Measurements from ENCODE around the gene PTPRK. TPM values are rescaled to one million over a fixed set of nuclear protein-coding genes. Genes with fewer than 3 reads are reported as not detected.

PTPRK gene
- total and polyA plus RNA-seq, 10 of the 15 experiments (the other 5 are each of a cell fraction or from before 2014, with no cell fraction given), result 0.23 to 1.9 (median 0.55) TPM

GRCh38 chr6:128124713-128125112, 395.7 kb downstream of the PTPRK start:
- ChIA-PET CTCF (no interaction called here), POLR2A (no interaction called here)
- BruUV-seq (replicated peaks), result no TSS peak

More at GRCh38 chr6:128124713-128125112, 395.7 kb downstream of the PTPRK start:
- H2AFZ ChIP-seq (ENCODE audit: control insufficient read depth, low read depth, low read length), result no peak overlapping the region
- no peaks in the 10 kb centered on the region for H3K36me3 ChIP-seq (ENCODE audit: control insufficient read depth in 2 of 2, insufficient read depth in 2 of 2, low read length in 1 of 2)
- H3K9me3 ChIP-seq (replicated peaks; ENCODE audit: control insufficient read depth, insufficient read depth, low read length), result no peaks in the 10 kb centered on the region
- FAIRE-seq (no peak), DNase-seq (ENCODE audit: low read depth, low spot score) (no peak), ATAC-seq (no peak)
- WGBS (ENCODE audit: insufficient coverage, insufficient replicate concordance, low lambda C conversion rate, missing lambda C conversion rate), result 25% methylated on average over 1 of the region's 1 CpG
- no peak overlapping the region for H3K4me3 ChIP-seq
- RAD21 ChIA-PET (ENCODE audit: unreplicated experiment), result no interaction called here
- TF ChIP-seq ZZZ3 (IDR thresholded peaks at IDR 0.05; ENCODE audit: control insufficient read depth, insufficient read length, low read depth) (no peak), PAX5 (IDR thresholded peaks at IDR 0.05; ENCODE audit: borderline replicate concordance, low read depth, low read length) (no peak), ZNF207 (IDR thresholded peaks at IDR 0.05; ENCODE audit: borderline replicate concordance) (no peak), ZBED1 (IDR thresholded peaks at IDR 0.05; ENCODE audit: borderline replicate concordance) (no peak), ASH2L (IDR thresholded peaks at IDR 0.05; ENCODE audit: borderline replicate concordance, low read depth) (no peak), HCFC1 (IDR thresholded peaks at IDR 0.05; ENCODE audit: low read length) (no peak), E4F1 (IDR thresholded peaks at IDR 0.05; ENCODE audit: borderline replicate concordance, partially characterized antibody) (no peak), POLR2AphosphoS5 (IDR thresholded peaks at IDR 0.05; ENCODE audit: low read length) (no peak), TCF3 (IDR thresholded peaks at IDR 0.05; ENCODE audit: borderline replicate concordance, insufficient read depth, low read depth, low read length) (no peak), MYB (IDR thresholded peaks at IDR 0.05; ENCODE audit: borderline replicate concordance, low read depth, low read length) (no peak), JUNB (IDR thresholded peaks at IDR 0.05) (no peak)
- H3K27ac ChIP-seq (ENCODE audit: control insufficient read depth, insufficient read depth), result no peak overlapping the region
- SMC1A ChIA-PET (ENCODE audit: uncharacterized antibody, unreplicated experiment), result no interaction called here
- H3K4me2 ChIP-seq (ENCODE audit: control insufficient read depth, insufficient read depth), result no peak overlapping the region
- H3K9ac ChIP-seq (ENCODE audit: control insufficient read depth, insufficient read depth, low read length), result no peak overlapping the region
- H3K27me3 ChIP-seq (replicated peaks in 1 of 2; ENCODE audit: control insufficient read depth in 2 of 2, insufficient read depth in 2 of 2, low read length in 1 of 2), result no peaks in the 10 kb centered on the region
- H3K4me1 ChIP-seq (ENCODE audit: control insufficient read depth, insufficient read depth, low read length), result no peaks in the 10 kb centered on the region
- H4K20me1 ChIP-seq (ENCODE audit: control insufficient read depth, insufficient read depth), result no peaks in the 10 kb centered on the region
- H3K79me2 ChIP-seq (ENCODE audit: control insufficient read depth, insufficient read depth, low read length), result no peaks in the 10 kb centered on the region
- intact Hi-C loops (cut with micrococcal nuclease; ENCODE audit: unreplicated experiment), result no loop called here
- in situ Hi-C loops (cut with MboI), result no loop called here

Data from GM12878 (cell line).